ENCODE measurements around the gene SPIRE2.

Gene SPIRE2

DNA sequence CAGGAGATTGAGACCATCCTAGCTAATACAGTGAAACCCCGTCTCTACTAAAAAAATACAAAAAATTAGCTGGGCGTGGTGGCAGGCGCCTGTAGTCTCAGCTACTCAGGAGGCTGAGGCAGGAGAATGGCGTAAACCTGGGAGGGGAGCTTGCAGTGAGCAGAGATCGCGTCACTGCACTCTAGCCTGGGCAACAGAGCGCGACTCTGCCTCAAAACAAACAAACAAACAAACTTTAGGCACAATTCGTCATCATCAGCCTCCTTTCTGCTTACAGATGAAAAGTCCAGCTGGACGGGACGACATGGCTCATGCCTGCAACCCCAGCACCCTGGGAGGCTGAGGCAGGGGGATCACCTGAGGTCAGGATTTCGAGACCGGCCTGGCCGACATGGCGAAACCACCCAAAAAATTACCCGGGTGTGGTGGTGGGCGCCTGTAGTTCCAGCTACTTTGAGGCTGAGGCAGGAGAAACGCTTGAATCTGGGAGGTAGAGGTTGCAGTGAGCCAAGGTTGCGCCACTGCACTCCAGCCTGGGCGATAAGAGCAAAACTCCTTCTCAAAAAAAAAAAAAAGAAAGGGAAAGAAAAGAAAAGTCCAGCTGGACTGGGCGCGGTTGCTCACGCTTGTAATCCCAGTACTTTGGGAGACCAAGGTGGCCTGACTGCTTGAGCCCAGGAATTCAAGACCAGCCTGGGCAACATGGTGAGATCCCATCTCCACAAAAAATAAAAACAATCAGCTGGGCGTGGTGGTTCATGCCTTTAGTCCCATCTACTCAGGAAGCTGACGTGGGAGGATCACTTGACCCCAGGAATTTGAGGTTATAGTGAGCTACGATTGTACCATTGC lies 1.5 kb upstream of the SPIRE2 start:
- Histone ChIP-seq H3K4me3 (ENCODE audit: low read depth, low read length) (no peak overlapping the region), H2BK120ac (ENCODE audit: insufficient read depth, low read length, poor library complexity) (no peak overlapping the region), H3K4me2 (ENCODE audit: low read length) (no peak overlapping the region), H3K9ac (ENCODE audit: low read length) (no peak overlapping the region), H2AFZ (ENCODE audit: insufficient read depth, low read length, poor library complexity) (no peak overlapping the region), H3K27ac (ENCODE audit: low read depth, low read length) (peak overlapping the region; percentile 49), H4K12ac (ENCODE audit: low read depth, low read length) (no peak overlapping the region), H3K27me3 (ENCODE audit: insufficient read depth, low read length) (no peaks in the 10 kb centered on the region), H3K23ac (ENCODE audit: low read length) (no peak overlapping the region), H3K9me3 (ENCODE audit: insufficient read depth, low read depth, low read length) (peaks cover 2% of the 10 kb centered on the region), H2BK5ac (ENCODE audit: low read depth, low read length, poor library complexity) (peak overlapping the region; percentile 26), H3K4me1 (ENCODE audit: control insufficient read depth in 1 of 2, insufficient read depth in 2 of 2, low read length in 2 of 2) (peaks cover 20 to 25% of the 10 kb centered on the region in 2 experiments), H3K4ac (ENCODE audit: low read depth, low read length) (no peak overlapping the region), H3K18ac (ENCODE audit: low read length) (peak overlapping the region; percentile 24), H3K79me2 (ENCODE audit: control insufficient read depth, insufficient read depth, low read length, poor library complexity) (peaks cover 5% of the 10 kb centered on the region), H3K36me3 (ENCODE audit: control insufficient read depth in 1 of 2, insufficient read depth in 2 of 2, low read length in 2 of 2) (peaks cover under 1 to 2% of the 10 kb centered on the region in 2 experiments), H3K14ac (ENCODE audit: low read length) (no peak overlapping the region), H4K91ac (ENCODE audit: low read depth, low read length) (peak overlapping the region; percentile 79), H4K8ac (ENCODE audit: low read depth, low read length) (peak overlapping the region; percentile 24), H2AK5ac (ENCODE audit: low read length) (peak overlapping the region; percentile 35), H2BK12ac (ENCODE audit: low read length) (no peak overlapping the region), H3K79me1 (ENCODE audit: low read length) (peaks cover 6% of the 10 kb centered on the region)
- peak; percentile 84 to 86 for DNase-seq
- WGBS (ENCODE audit: extremely low coverage, insufficient coverage, insufficient read length): no CpG with 5 or more reads among the region's 26 CpGs

DNA sequence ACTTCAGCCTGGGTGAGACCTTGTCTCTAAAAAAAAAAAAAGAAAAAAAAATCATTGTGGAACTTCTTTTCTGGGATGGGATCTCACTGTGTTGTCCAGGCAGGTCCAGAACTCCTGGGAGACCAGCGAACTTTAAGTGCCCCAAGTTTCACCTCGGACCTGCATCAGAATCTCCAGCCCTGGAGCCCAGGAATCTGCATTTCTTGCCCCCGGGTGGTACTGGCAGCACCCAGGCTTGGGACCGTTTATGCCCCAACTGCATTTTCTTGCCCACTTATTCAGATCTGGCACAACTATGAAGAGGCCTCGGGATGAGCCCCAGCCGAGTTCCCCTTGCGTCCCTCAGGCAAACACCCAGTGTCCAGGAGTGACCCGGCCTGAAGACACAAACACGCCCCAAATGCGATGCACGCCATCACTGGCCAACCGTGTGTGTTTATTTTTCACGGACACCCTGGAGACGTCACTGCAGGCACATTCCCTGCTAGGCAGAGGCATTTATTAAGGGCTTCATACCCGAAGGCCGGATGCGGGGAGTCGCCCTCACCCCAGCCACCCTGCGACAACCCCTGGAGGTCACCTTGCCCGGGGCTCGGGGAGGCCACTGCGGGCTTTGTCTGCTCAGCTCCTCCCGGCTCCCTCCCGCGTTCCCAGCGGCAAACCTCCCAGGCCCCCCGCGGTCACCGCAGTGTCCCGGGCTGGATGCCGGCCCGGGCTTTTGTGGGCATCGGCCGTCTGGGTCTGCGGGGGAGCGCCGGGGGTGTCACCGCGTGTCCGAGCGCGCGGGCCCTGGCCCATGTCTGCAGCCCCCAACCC lies 684 bp upstream of the SPIRE2 start:
- peak overlapping the region; percentile 61 for H4K12ac ChIP-seq (ENCODE audit: low read depth, low read length)
- peak overlapping the region; percentile 62 for H4K8ac ChIP-seq (ENCODE audit: low read depth, low read length)
- peak overlapping the region; percentile 72 for H3K4me3 ChIP-seq (ENCODE audit: low read depth, low read length)
- peak overlapping the region; percentile 71 for H3K27ac ChIP-seq (ENCODE audit: low read depth, low read length)
- no peak overlapping the region for H3K18ac ChIP-seq (ENCODE audit: low read length)
- H3K9me3 ChIP-seq (ENCODE audit: insufficient read depth, low read depth, low read length): peaks cover 2% of the 10 kb centered on the region
- H2BK120ac ChIP-seq (ENCODE audit: insufficient read depth, low read length, poor library complexity): peak overlapping the region; percentile 26
- H2BK5ac ChIP-seq (ENCODE audit: low read depth, low read length, poor library complexity): peak overlapping the region; percentile 47
- WGBS (ENCODE audit: extremely low coverage, insufficient coverage, insufficient read length): no CpG with 5 or more reads among the region's 43 CpGs
- peak overlapping the region; percentile 60 for H2AFZ ChIP-seq (ENCODE audit: insufficient read depth, low read length, poor library complexity)
- no peak overlapping the region for H2AK5ac ChIP-seq (ENCODE audit: low read length)
- no peak overlapping the region for H3K23ac ChIP-seq (ENCODE audit: low read length)
- peaks cover 14 to 19% of the 10 kb centered on the region in 2 experiments for H3K4me1 ChIP-seq (ENCODE audit: control insufficient read depth in 1 of 2, insufficient read depth in 2 of 2, low read length in 2 of 2)
- peak overlapping the region; percentile 29 for H3K14ac ChIP-seq (ENCODE audit: low read length)
- H3K27me3 ChIP-seq (ENCODE audit: insufficient read depth, low read length): no peaks in the 10 kb centered on the region
- peak; percentile 93 to 97 for DNase-seq
- peak overlapping the region; percentile 83 for H4K91ac ChIP-seq (ENCODE audit: low read depth, low read length)
- peaks cover 6% of the 10 kb centered on the region for H3K79me1 ChIP-seq (ENCODE audit: low read length)
- H3K79me2 ChIP-seq (ENCODE audit: control insufficient read depth, insufficient read depth, low read length, poor library complexity): peaks cover 5% of the 10 kb centered on the region
- no peak overlapping the region for H3K4ac ChIP-seq (ENCODE audit: low read depth, low read length)
- H2BK12ac ChIP-seq (ENCODE audit: low read length): no peak overlapping the region
- peak overlapping the region; percentile 91 for H3K4me2 ChIP-seq (ENCODE audit: low read length)
- peaks cover 5 to 6% of the 10 kb centered on the region in 2 experiments for H3K36me3 ChIP-seq (ENCODE audit: control insufficient read depth in 1 of 2, insufficient read depth in 2 of 2, low read length in 2 of 2)
- H3K9ac ChIP-seq (ENCODE audit: low read length): peak overlapping the region; percentile 74

DNA sequence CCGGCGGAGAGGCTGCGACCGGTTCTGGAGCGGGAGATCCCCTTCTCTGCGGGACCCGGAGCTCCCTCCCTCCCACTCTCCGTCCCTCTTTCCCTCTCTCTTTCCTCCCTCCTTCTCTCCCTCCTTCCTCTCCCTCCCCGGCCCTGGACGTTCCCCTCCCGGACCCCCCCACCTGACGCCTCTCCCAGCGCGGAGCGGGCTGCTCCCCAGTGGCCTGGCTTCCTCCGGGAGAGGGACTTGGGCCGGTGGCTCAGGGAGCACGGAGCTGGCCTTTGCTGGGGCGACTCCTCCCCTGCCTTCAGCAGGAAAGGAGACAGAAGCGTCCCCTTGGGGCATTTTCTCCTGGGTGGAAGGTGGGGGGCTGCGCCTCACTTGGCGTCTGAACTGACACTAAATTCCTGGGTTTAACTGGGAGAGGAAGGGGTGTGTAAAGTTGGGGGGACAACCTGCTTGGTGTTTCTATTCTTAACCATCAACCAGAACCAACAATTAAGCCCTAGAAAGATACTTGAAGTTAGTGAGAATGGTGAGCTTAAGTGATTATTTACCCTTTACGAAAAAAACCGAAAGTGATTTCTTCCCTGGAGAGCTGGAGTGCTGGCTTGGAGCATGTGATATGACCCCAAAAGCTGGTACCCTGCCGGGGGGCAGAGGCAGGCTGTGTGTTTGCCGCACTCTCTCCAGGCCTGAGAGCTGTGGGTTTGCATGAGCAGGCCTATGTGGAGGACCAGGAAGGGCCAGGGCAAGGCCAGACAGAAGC lies 775 bp downstream of the SPIRE2 start:
- Histone ChIP-seq H2AFZ (ENCODE audit: insufficient read depth, low read length, poor library complexity) (peak overlapping the region; percentile 15), H3K4me3 (ENCODE audit: low read depth, low read length) (peak overlapping the region; percentile 74), H3K79me2 (ENCODE audit: control insufficient read depth, insufficient read depth, low read length, poor library complexity) (peaks cover 5% of the 10 kb centered on the region), H2AK5ac (ENCODE audit: low read length) (no peak overlapping the region), H4K91ac (ENCODE audit: low read depth, low read length) (peak overlapping the region; percentile 81), H2BK5ac (ENCODE audit: low read depth, low read length, poor library complexity) (no peak overlapping the region), H4K8ac (ENCODE audit: low read depth, low read length) (no peak overlapping the region), H3K9ac (ENCODE audit: low read length) (peak overlapping the region; percentile 51), H3K14ac (ENCODE audit: low read length) (no peak overlapping the region), H3K27me3 (ENCODE audit: insufficient read depth, low read length) (no peaks in the 10 kb centered on the region), H3K4me1 (ENCODE audit: control insufficient read depth in 1 of 2, insufficient read depth in 2 of 2, low read length in 2 of 2) (peaks cover 8 to 13% of the 10 kb centered on the region in 2 experiments), H3K79me1 (ENCODE audit: low read length) (peaks cover 6% of the 10 kb centered on the region), H3K9me3 (ENCODE audit: insufficient read depth, low read depth, low read length) (peaks cover 6% of the 10 kb centered on the region), H3K27ac (ENCODE audit: low read depth, low read length) (peak overlapping the region; percentile 60), H3K4ac (ENCODE audit: low read depth, low read length) (peak overlapping the region; percentile 50), H2BK12ac (ENCODE audit: low read length) (peak overlapping the region; percentile 16), H3K4me2 (ENCODE audit: low read length) (peak overlapping the region; percentile 89), H3K18ac (ENCODE audit: low read length) (peak overlapping the region; percentile 7), H3K23ac (ENCODE audit: low read length) (no peak overlapping the region), H3K36me3 (ENCODE audit: control insufficient read depth in 1 of 2, insufficient read depth in 2 of 2, low read length in 2 of 2) (peaks cover 5 to 10% of the 10 kb centered on the region in 2 experiments), H4K12ac (ENCODE audit: low read depth, low read length) (peak overlapping the region; percentile 11), H2BK120ac (ENCODE audit: insufficient read depth, low read length, poor library complexity) (no peak overlapping the region)
- DNase-seq: no peak
- WGBS (ENCODE audit: extremely low coverage, insufficient coverage, insufficient read length): no CpG with 5 or more reads among the region's 26 CpGs
